K562 (cell line): ENCODE results near the gene CDCA7L. TPM values are rescaled to one million over a fixed set of nuclear protein-coding genes. Genes with fewer than 3 reads are reported as not detected.

Experiments
- ATAC-seq: fragments of 200-7000 bp; cut with Tn5 transposase; 3 replicates; pipeline ENCODE4 v1.9.1; 2020; ENCODE audit warnings: moderate library complexity
- BruUV-seq: library from RNA; stranded (reverse); fragments of 400-500 nt; replicated peaks from 2 replicates; lab custom pipeline; 2021; lab: Mats Ljungman, UMichigan
- CTCF ChIA-PET: fragments of 300-600 bp; formaldehyde crosslinking; extraction: SDS; loops from one replicate; lab custom pipeline; 2021; ENCODE audit warnings: low intra/inter-chr PET ratio; lab: Yijun Ruan, JAX
- POLR2A ChIA-PET: fragments of 300-600, 350-650 bp; sonication (Branson Sonifier 250); formaldehyde crosslinking; extraction: SDS; loops from one replicate; lab custom pipeline; 2021; ENCODE audit warnings: antibody characterized with exemption, inconsistent platforms; lab: Yijun Ruan, JAX
- DNase-seq, 4 experiments: peaks; one replicate each; pipeline versions ENCODE4 v3.0.0 to v3.0.0-alpha.2; 2011 to 2018; ENCODE audit warnings: low spot score in 3 of 4, mixed read lengths in 3 of 4; ENCODE audit errors: extremely low read depth in 1 of 4
- FAIRE-seq: peaks from 2 replicates; lab custom pipeline; 2011; peaks lifted over from hg19 to GRCh38; lab: Jason Lieb, UNC
- H2AFZ ChIP-seq: 2 replicates; pipeline ENCODE4 v1.6.0; 2011; ENCODE audit warnings: low read depth, low read length, control low read depth, inconsistent platforms
- H3K27ac ChIP-seq: fragments of 200-600 bp; 3 replicates; pipeline ENCODE4 v1.8.0; 2011; ENCODE audit warnings: low read depth, mild to moderate bottlenecking, control low read depth, inconsistent platforms, low read length, moderate library complexity, mixed read lengths; ENCODE audit errors: extremely low read depth
- H3K27me3 ChIP-seq, 2 experiments: fragments of 300-600 bp in 1 of 2; 2 replicates in 1 of 2; 3 replicates in 1 of 2; pipeline versions ENCODE4 v1.6.0 to v1.8.0; 2011; ENCODE audit warnings: inconsistent platforms in 2 of 2, low read length in 2 of 2, mild to moderate bottlenecking in 1 of 2, mixed read lengths in 1 of 2, moderate library complexity in 1 of 2; ENCODE audit not compliant: control insufficient read depth in 2 of 2, insufficient read depth in 2 of 2
- H3K36me3 ChIP-seq: fragments of 300-600 bp; 3 replicates; pipeline ENCODE4 v1.8.0; 2011; ENCODE audit warnings: mild to moderate bottlenecking, low read length, inconsistent platforms; ENCODE audit not compliant: control insufficient read depth, insufficient read depth
- H3K4me1 ChIP-seq, 2 experiments: fragments of 200-600 bp in 1 of 2; replicated peaks in 1 of 2; 2 replicates in 1 of 2; 3 replicates in 1 of 2; pipeline versions ENCODE4 v1.5.1 to v1.8.0; 2011; ENCODE audit warnings: inconsistent platforms in 2 of 2, low read length in 2 of 2, mild to moderate bottlenecking in 1 of 2, mixed read lengths in 1 of 2, moderate library complexity in 1 of 2; ENCODE audit not compliant: control insufficient read depth in 2 of 2, insufficient read depth in 2 of 2
- H3K4me2 ChIP-seq: 2 replicates; pipeline ENCODE4 v1.6.1; 2011; ENCODE audit warnings: low read length, control low read depth, inconsistent platforms, mixed read lengths; ENCODE audit not compliant: insufficient read depth
- H3K4me3 ChIP-seq: fragments of 200-600 bp; sonication (generic), shearing (Covaris generic); 2 replicates; pipeline ENCODE4 v1.5.1; 2016; ENCODE audit warnings: control low read depth, inconsistent platforms
- H3K79me2 ChIP-seq: fragments of 200-600 bp; 3 replicates; pipeline ENCODE4 v1.8.0; 2011; ENCODE audit warnings: low read length, inconsistent platforms; ENCODE audit not compliant: control insufficient read depth, insufficient read depth
- H3K9ac ChIP-seq, 2 experiments: 2 replicates each; pipeline versions ENCODE4 v1.6.0 to v1.6.1; 2011; ENCODE audit warnings: low read depth in 2 of 2, low read length in 2 of 2, control low read depth in 1 of 2, inconsistent platforms in 1 of 2, mild to moderate bottlenecking in 1 of 2, mixed read lengths in 1 of 2; ENCODE audit not compliant: insufficient read depth in 1 of 2
- H3K9me1 ChIP-seq: one replicate; pipeline ENCODE4 v1.6.0; 2011; ENCODE audit warnings: inconsistent platforms, mild to moderate bottlenecking, low read length, moderate library complexity; ENCODE audit not compliant: control insufficient read depth, insufficient read depth
- H3K9me3 ChIP-seq: replicated peaks from 2 replicates; pipeline ENCODE4 v1.5.1; 2011; ENCODE audit warnings: low read depth, low read length, inconsistent platforms; ENCODE audit not compliant: control insufficient read depth, insufficient read depth
- H4K20me1 ChIP-seq: replicated peaks from 2 replicates; pipeline ENCODE4 v1.6.1; 2011; ENCODE audit warnings: low read length, inconsistent platforms, mixed read lengths; ENCODE audit not compliant: control insufficient read depth, insufficient read depth
- AFF1 ChIP-seq, 2 experiments: fragments of 450-650 bp; IDR thresholded peaks; 2 replicates each; pipeline ENCODE4 v1.6.1; 2018; ENCODE audit warnings: mild to moderate bottlenecking in 2 of 2, low read depth in 1 of 2; ENCODE audit not compliant: partially characterized antibody in 2 of 2
- ATF4 ChIP-seq: fragments of 450-650 bp; formaldehyde crosslinking; IDR thresholded peaks from 2 replicates; pipeline ENCODE4 v1.4.0; 2022; ENCODE audit warnings: mild to moderate bottlenecking, moderate library complexity
- EP300 ChIP-seq: IDR thresholded peaks from 2 replicates; pipeline ENCODE4 v1.6.1; 2012; ENCODE audit warnings: low read length, improper control_type of control experiment
- EP400 ChIP-seq: fragments of 450-650 bp; IDR thresholded peaks from 2 replicates; pipeline ENCODE4 v1.6.1; 2017; ENCODE audit warnings: antibody characterized with exemption, mild to moderate bottlenecking, moderate library complexity
- HNRNPUL1 ChIP-seq: fragments of 200-400 bp; formaldehyde crosslinking; IDR thresholded peaks from 2 replicates; pipeline ENCODE4 v1.6.1; 2017; ENCODE audit warnings: low read length
- L3MBTL2 ChIP-seq: fragments of 450-650 bp; IDR thresholded peaks from 2 replicates; pipeline ENCODE4 v1.6.1; 2016; ENCODE audit warnings: mild to moderate bottlenecking, moderate library complexity
- MAFG ChIP-seq: fragments of 450-650 bp; conservative IDR thresholded peaks from 2 replicates; pipeline ENCODE4 v1.6.1; 2016; ENCODE audit warnings: missing genetic modification characterization, missing compliant biosample characterization
- MBD2 ChIP-seq: sonication (generic); IDR thresholded peaks from 2 replicates; pipeline ENCODE4 v1.6.1; 2016; ENCODE audit warnings: low read depth, borderline replicate concordance
- NCOA2 ChIP-seq, 2 experiments: fragments of 450-650 bp; IDR thresholded peaks; 2 replicates each; pipeline ENCODE4 v1.6.1; 2018; ENCODE audit warnings: mild to moderate bottlenecking in 2 of 2, moderate library complexity in 1 of 2; ENCODE audit not compliant: partially characterized antibody in 2 of 2
- NCOA4 ChIP-seq: fragments of 450-650 bp; IDR thresholded peaks from 2 replicates; pipeline ENCODE4 v1.6.1; 2018; ENCODE audit warnings: mild to moderate bottlenecking; ENCODE audit not compliant: partially characterized antibody
- NFIX ChIP-seq: fragments of 250-450 bp; sonication (Bioruptor Pico); IDR thresholded peaks from 2 replicates; pipeline ENCODE4 v1.4.0; 2020; ENCODE audit warnings: low read depth, mild to moderate bottlenecking, moderate library complexity
- NRF1 ChIP-seq, 2 experiments: fragments of 450-650 bp; IDR thresholded peaks in 1 of 2; conservative IDR thresholded peaks in 1 of 2; 2 replicates each; pipeline ENCODE4 v1.6.1; 2014; ENCODE audit warnings: mild to moderate bottlenecking in 2 of 2
- RBM15 ChIP-seq: fragments of 200-400 bp; formaldehyde crosslinking; IDR thresholded peaks from 2 replicates; pipeline ENCODE4 v1.6.1; 2018; ENCODE audit warnings: mild to moderate bottlenecking, low read length, moderate library complexity; ENCODE audit not compliant: insufficient read depth
- RFX7 ChIP-seq: fragments of 250-450 bp; sonication (Bioruptor Pico); IDR thresholded peaks from 2 replicates; pipeline ENCODE4 v1.5.1; 2021; ENCODE audit warnings: mild to moderate bottlenecking
- SMC3 ChIP-seq: conservative IDR thresholded peaks from 2 replicates; pipeline ENCODE4 v1.6.1; 2011; ENCODE audit warnings: low read depth, low read length, improper control_type of control experiment; ENCODE audit not compliant: insufficient read depth
- STAG1 ChIP-seq: sonication (generic); formaldehyde crosslinking; IDR thresholded peaks from 2 replicates; pipeline ENCODE4 v1.5.0; 2020; ENCODE audit warnings: missing genetic modification reagents, borderline replicate concordance
- TEAD1 ChIP-seq, 2 experiments: fragments of 450-650 bp in 1 of 2; sonication (generic) in 1 of 2; formaldehyde crosslinking; IDR thresholded peaks; 2 replicates each; pipeline versions ENCODE4 v1.4.0 to v1.8.0; 2020 to 2022; ENCODE audit warnings: mild to moderate bottlenecking in 2 of 2, missing genetic modification reagents in 1 of 2
- ZBED1 ChIP-seq: IDR thresholded peaks from 2 replicates; pipeline ENCODE4 v1.6.1; 2014
- ZNF134 ChIP-seq: fragments of 250-450 bp; sonication (Bioruptor Pico); conservative IDR thresholded peaks from 2 replicates; pipeline ENCODE4 v1.4.0; 2020
- ZNF239 ChIP-seq: fragments of 250-450 bp; sonication (Bioruptor Pico); IDR thresholded peaks from 2 replicates; pipeline ENCODE4 v1.4.0; 2020; ENCODE audit warnings: mild to moderate bottlenecking
- WGBS: fragments of 100-300 bp; shearing (Covaris generic); methylation state at CpG from one replicate; pipeline ENCODE4 v1.1.6; 2016; ENCODE audit warnings: low coverage, mixed read lengths; ENCODE audit not compliant: insufficient coverage; ENCODE audit errors: missing lambda C conversion rate; 5-methylcytosine and 5-hydroxymethylcytosine counted together
- in situ Hi-C: fragments of 300-500 bp; cut with MboI; formaldehyde crosslinking; loops from 4 replicates; pipeline ENCODE4 v1.15.0; 2018; ENCODE audit warnings: inconsistent platforms, mixed read lengths
- intact Hi-C: fragments of 100-400 bp; cut with micrococcal nuclease; formaldehyde crosslinking; loops from 2 replicates; pipeline ENCODE4 v1.14.2; 2022
- polyA plus RNA-seq, 8 experiments: library from polyadenylated mRNA; depleted of rRNA in 4 of 8; stranded (reverse) in 5 of 8; unstranded in 3 of 8; fragments of >200 nt; fragmentation: Nextera tagmentation in 2 of 8; fragmentation: Illumina TruSeq in 1 of 8; extraction: Ambion mirVana in 2 of 8; extraction: Trizol in 1 of 8; gene quantifications; 2 replicates each; pipeline versions ENCODE4 v1.2.1 to v1.2.3, GENCODE V29; 2011 to 2014; ENCODE audit warnings: inconsistent platforms in 1 of 8, missing spikeins in 1 of 8
- total RNA-seq, 7 experiments: library from RNA; depleted of rRNA in 6 of 7; stranded (reverse); fragments of >200 nt in 6 of 7; fragmentation: Illumina TruSeq in 2 of 7; extraction: Trizol in 2 of 7; gene quantifications; 2 replicates each; pipeline versions ENCODE4 v1.2.1 to v1.2.3, GENCODE V29; 2011 to 2021; ENCODE audit warnings: low replicate concordance in 1 of 7

The CDCA7L gene
- total and polyA plus RNA-seq, 9 of the 15 experiments (the other 6 are each of a cell fraction or from before 2014, with no cell fraction given) = 1.9 to 32.4 (median 3.1) TPM

DNA sequence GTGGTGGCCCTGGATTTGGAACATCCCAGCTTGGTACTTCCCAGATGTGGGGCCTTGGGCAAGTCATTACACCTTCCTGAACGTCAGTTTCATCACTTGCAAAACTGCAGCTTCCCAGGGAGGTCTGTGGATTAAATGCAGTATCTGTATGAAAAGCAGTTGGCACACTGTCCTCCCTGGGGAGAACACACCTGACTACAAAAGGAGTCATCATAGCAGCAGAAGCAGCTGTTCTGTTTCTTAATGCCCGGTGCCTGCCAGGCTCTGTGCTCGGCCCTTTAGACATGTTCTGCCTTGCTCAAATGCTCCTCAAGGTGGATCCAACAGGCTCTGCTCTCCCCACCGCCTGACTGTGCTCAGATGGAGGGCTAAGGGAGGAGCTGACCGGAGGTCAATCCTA lies 31.0 kb downstream of the CDCA7L start:
- FAIRE-seq = no peak

More for the DNA sequence above, 31.0 kb downstream of the CDCA7L start:
- no peak for TF ChIP-seq TEAD1 (CRISPR knock-in tag; IDR thresholded peaks at IDR 0.05)
- no peak for TF ChIP-seq ZNF134 (CRISPR knock-in tag)
- no peak for TF ChIP-seq MBD2
- TF ChIP-seq ZNF239 (CRISPR knock-in tag) = no peak
- no peak for TF ChIP-seq NFIX
- no peak for TF ChIP-seq MAFG (tag)
- no peak for TF ChIP-seq L3MBTL2
- no peak for TF ChIP-seq NCOA4
- no peak for TF ChIP-seq EP300
- TF ChIP-seq EP400 = no peak
- TF ChIP-seq ZBED1 = no peak
- no peak for TF ChIP-seq SMC3
- TF ChIP-seq HNRNPUL1 = no peak
- no peak for TF ChIP-seq STAG1 (CRISPR knock-in tag)
- TF ChIP-seq AFF1 (IDR thresholded peaks at IDR 0.05; ENCODE audit: low read depth in 1 of 2, partially characterized antibody in 2 of 2) = no peak
- no peak for TF ChIP-seq RBM15
- no peak for TF ChIP-seq NRF1 (conservative IDR thresholded peaks at IDR 0.05 in 1 of 2, IDR thresholded peaks at IDR 0.05 in 1 of 2)
- no peak for TF ChIP-seq NCOA2 (IDR thresholded peaks at IDR 0.05; ENCODE audit: partially characterized antibody in 2 of 2)
- TF ChIP-seq RFX7 (CRISPR knock-in tag) = no peak
- TF ChIP-seq ATF4 = no peak
- Histone ChIP-seq H3K4me3 (no peak overlapping the region), H3K36me3 (no peaks in the 10 kb centered on the region), H3K9ac (no peak overlapping the region), H3K4me1 (no peaks in the 10 kb centered on the region), H4K20me1 (no peaks in the 10 kb centered on the region), H3K9me1 (no peaks in the 10 kb centered on the region), H3K4me2 (no peak overlapping the region), H3K27me3 (peaks cover 0 to 4% of the 10 kb centered on the region in 2 experiments; a peak in 2 of 5 replicates), H2AFZ (no peak overlapping the region), H3K9me3 (no peaks in the 10 kb centered on the region), H3K27ac (no peak overlapping the region; the same call in 2 of the 3 replicates), H3K79me2 (no peaks in the 10 kb centered on the region)
- ATAC-seq (no peak), DNase-seq (no peak)
- POLR2A ChIA-PET = interaction anchor here (1.0 kb wide), 1 partner anchor 79 kb away, joined by 4 read pairs; no protein-coding TSS in a partner anchor
- BruUV-seq = no TSS peak
- CTCF ChIA-PET = no interaction called here
- intact Hi-C loops (no loop called here), in situ Hi-C loops (no loop called here)
- WGBS = 22% methylated on average over 5 of the region's 5 CpGs
